CD8-positive, alpha-beta memory T cell (primary cell): Measurements from ENCODE around the gene SDCCAG8. TPM values are rescaled to one million over a fixed set of nuclear protein-coding genes. Genes with fewer than 3 reads are reported as not detected.
A peak's percentile ranks its signal among the peaks of the same experiment; 100 is the strongest.

Experiments used
- CTCF ChIA-PET: fragments of 350-600 bp; sonication (Branson Sonifier 250); formaldehyde crosslinking; loops from one replicate; lab custom pipeline; 2021; ENCODE audit warnings: antibody characterized with exemption; lab: Charles Lee
- POLR2A ChIA-PET: fragments of 350-600 bp; sonication (Branson Sonifier 250); formaldehyde crosslinking; loops from one replicate; lab custom pipeline; 2021; ENCODE audit warnings: antibody characterized with exemption; lab: Charles Lee
- DNase-seq, 5 donors: peaks; one replicate each; pipeline versions ENCODE4 v3.0.0 to v3.0.0-alpha.2; 2020 to 2022; ENCODE audit warnings: mixed read lengths in 1 of 5
- H3K27ac ChIP-seq: one replicate; pipeline ENCODE4 v1.7.0; 2013; ENCODE audit warnings: low read depth, mild to moderate bottlenecking, low read length, moderate library complexity
- H3K27me3 ChIP-seq: 2 replicates; pipeline ENCODE4 v1.7.0; 2013; ENCODE audit warnings: low read length, mild to moderate bottlenecking; ENCODE audit not compliant: insufficient read depth, poor library complexity, severe bottlenecking
- H3K36me3 ChIP-seq: 2 replicates; pipeline ENCODE4 v1.7.0; 2013; ENCODE audit warnings: mild to moderate bottlenecking, low read length, moderate library complexity; ENCODE audit not compliant: insufficient read depth
- H3K4me1 ChIP-seq: 2 replicates; pipeline ENCODE4 v1.7.0; 2013; ENCODE audit warnings: mild to moderate bottlenecking, low read length, moderate library complexity; ENCODE audit not compliant: insufficient read depth
- H3K4me3 ChIP-seq: 2 replicates; pipeline ENCODE4 v1.7.0; 2013; ENCODE audit warnings: mild to moderate bottlenecking, low read length
- H3K9me3 ChIP-seq: 2 replicates; pipeline ENCODE4 v1.7.0; 2013; ENCODE audit warnings: mild to moderate bottlenecking, low read length
- H3K27ac Mint-ChIP-seq, 8 donors: one replicate each; pipeline ENCODE4 v1.8.0; 2020 to 2021; ENCODE audit warnings: mixed read lengths in 8 of 8, mild to moderate bottlenecking in 6 of 8, inconsistent platforms in 3 of 8, moderate library complexity in 3 of 8
- H3K27me3 Mint-ChIP-seq, 2 donors: one replicate each; pipeline ENCODE4 v1.8.0; 2020 to 2021; ENCODE audit warnings: mixed read lengths in 2 of 2, mild to moderate bottlenecking in 1 of 2, moderate library complexity in 1 of 2
- H3K36me3 Mint-ChIP-seq, 3 donors: one replicate each; pipeline ENCODE4 v1.8.0; 2020 to 2021; ENCODE audit warnings: mixed read lengths in 3 of 3, inconsistent platforms in 1 of 3, mild to moderate bottlenecking in 1 of 3
- H3K4me1 Mint-ChIP-seq, 3 donors: one replicate each; pipeline ENCODE4 v1.8.0; 2020 to 2021; ENCODE audit warnings: mixed read lengths in 3 of 3, inconsistent platforms in 1 of 3, mild to moderate bottlenecking in 1 of 3
- H3K4me3 Mint-ChIP-seq, 7 donors: one replicate each; pipeline ENCODE4 v1.8.0; 2020 to 2021; ENCODE audit warnings: mixed read lengths in 7 of 7, mild to moderate bottlenecking in 6 of 7, moderate library complexity in 4 of 7, inconsistent platforms in 2 of 7
- H3K9me3 Mint-ChIP-seq, 5 donors: one replicate each; pipeline ENCODE4 v1.8.0; 2020 to 2022; ENCODE audit warnings: mixed read lengths in 5 of 5, mild to moderate bottlenecking in 3 of 5, moderate library complexity in 2 of 5, inconsistent platforms in 1 of 5
- polyA plus RNA-seq: library from polyadenylated mRNA; unstranded; fragments of 300-500 nt; fragmentation: Illumina TruSeq; gene quantifications from one replicate; pipeline ENCODE4 v1.2.3, GENCODE V29; 2021
- total RNA-seq, 2 experiments: library from RNA; stranded (reverse); gene quantifications; one replicate each; pipeline ENCODE4 v1.2.3, GENCODE V29; 2021

Gene SDCCAG8
- total and polyA plus RNA-seq, 3 experiments from 2014 or later, result 17.8 to 22.3 (median 18.3) TPM

GRCh38 chr1:243364330-243364729 is 108.5 kb downstream of the SDCCAG8 start:
- Histone ChIP-seq H3K27me3 (no peaks in the 10 kb centered on the region), H3K4me1 (no peaks in the 10 kb centered on the region), H3K9me3 (no peaks in the 10 kb centered on the region), H3K4me3 (no peak overlapping the region), H3K27ac (no peak overlapping the region), H3K36me3 (no peaks in the 10 kb centered on the region)
- no peaks in the 10 kb centered on the region for H3K4me1 Mint-ChIP-seq
- POLR2A ChIA-PET, result no interaction called here
- H3K9me3 Mint-ChIP-seq, result no peaks in the 10 kb centered on the region
- no peak overlapping the region for H3K4me3 Mint-ChIP-seq
- DNase-seq, result no peak
- CTCF ChIA-PET, result no interaction called here
- peak overlapping the region in 1 of 8 donors; percentile 85 for H3K27ac Mint-ChIP-seq
- H3K27me3 Mint-ChIP-seq, result no peaks in the 10 kb centered on the region
- H3K36me3 Mint-ChIP-seq, result peaks cover 12 to 19% (median 13%) of the 10 kb centered on the region in 3 donors

- POLR2A ChIA-PET, result no interaction called here
- Mint-ChIP-seq H3K27me3 (no peaks in the 10 kb centered on the region), H3K36me3 (peaks cover 14 to 19% (median 14%) of the 10 kb centered on the region in 3 donors)
These were observed 109.0 kb downstream of the SDCCAG8 start for GRCh38 chr1:243364866-243365265.

GRCh38 chr1:243367314-243367713 is 111.5 kb downstream of the SDCCAG8 start:
- Histone ChIP-seq H3K9me3 (no peaks in the 10 kb centered on the region), H3K27me3 (no peaks in the 10 kb centered on the region), H3K36me3 (no peaks in the 10 kb centered on the region), H3K4me1 (no peaks in the 10 kb centered on the region), H3K4me3 (no peak overlapping the region), H3K27ac (no peak overlapping the region)
- no peaks in the 10 kb centered on the region for H3K27me3 Mint-ChIP-seq
- H3K4me1 Mint-ChIP-seq, result no peaks in the 10 kb centered on the region
- CTCF ChIA-PET, result no interaction called here
- no peak for DNase-seq
- peaks cover 10 to 23% (median 22%) of the 10 kb centered on the region in 3 donors for H3K36me3 Mint-ChIP-seq
- H3K9me3 Mint-ChIP-seq, result no peaks in the 10 kb centered on the region
- H3K27ac Mint-ChIP-seq, result no peak overlapping the region
- H3K4me3 Mint-ChIP-seq, result no peak overlapping the region
- POLR2A ChIA-PET, result no interaction called here

More at GRCh38 chr1:243364866-243365265, 109.0 kb downstream of the SDCCAG8 start:
- H3K36me3 ChIP-seq, result no peaks in the 10 kb centered on the region
- H3K4me1 Mint-ChIP-seq, result no peaks in the 10 kb centered on the region
- no peak overlapping the region for H3K4me3 ChIP-seq
- CTCF ChIA-PET, result no interaction called here
- no peaks in the 10 kb centered on the region for H3K4me1 ChIP-seq
- no peak for DNase-seq
- H3K9me3 ChIP-seq, result no peaks in the 10 kb centered on the region
- no peaks in the 10 kb centered on the region for H3K9me3 Mint-ChIP-seq
- H3K27ac ChIP-seq, result no peak overlapping the region
- H3K27ac Mint-ChIP-seq, result peak overlapping the region in 1 of 8 donors; percentile 86
- no peak overlapping the region for H3K4me3 Mint-ChIP-seq
- no peaks in the 10 kb centered on the region for H3K27me3 ChIP-seq

GRCh38 chr1:243374412-243374811 is 118.6 kb downstream of the SDCCAG8 start:
- CTCF ChIA-PET, result no interaction called here

GRCh38 chr1:243375596-243375995 is 119.8 kb downstream of the SDCCAG8 start:
- Mint-ChIP-seq H3K9me3 (peaks cover 4 to 18% (median 15%) of the 10 kb centered on the region in 5 donors), H3K27ac (no peak overlapping the region), H3K4me3 (no peak overlapping the region), H3K4me1 (no peaks in the 10 kb centered on the region), H3K27me3 (no peaks in the 10 kb centered on the region), H3K36me3 (peaks cover 17 to 43% (median 24%) of the 10 kb centered on the region in 3 donors)
- no peaks in the 10 kb centered on the region for H3K9me3 ChIP-seq
- ChIA-PET POLR2A (no interaction called here), CTCF (no interaction called here)
- H3K4me3 ChIP-seq, result no peak overlapping the region
- no peak overlapping the region for H3K27ac ChIP-seq
- H3K27me3 ChIP-seq, result no peaks in the 10 kb centered on the region
- H3K4me1 ChIP-seq, result no peaks in the 10 kb centered on the region
- no peak for DNase-seq
- H3K36me3 ChIP-seq, result no peaks in the 10 kb centered on the region

More at GRCh38 chr1:243374412-243374811, 118.6 kb downstream of the SDCCAG8 start:
- Mint-ChIP-seq H3K36me3 (peaks cover 19 to 49% (median 21%) of the 10 kb centered on the region in 3 donors), H3K4me1 (no peaks in the 10 kb centered on the region), H3K4me3 (no peak overlapping the region), H3K27me3 (no peaks in the 10 kb centered on the region), H3K27ac (no peak overlapping the region), H3K9me3 (peaks cover 4 to 18% (median 15%) of the 10 kb centered on the region in 5 donors)
- Histone ChIP-seq H3K36me3 (no peaks in the 10 kb centered on the region), H3K27ac (no peak overlapping the region), H3K4me3 (no peak overlapping the region), H3K9me3 (no peaks in the 10 kb centered on the region), H3K4me1 (no peaks in the 10 kb centered on the region), H3K27me3 (no peaks in the 10 kb centered on the region)
- no peak for DNase-seq
- POLR2A ChIA-PET, result no interaction called here

- Mint-ChIP-seq H3K36me3 (peaks cover 22 to 37% (median 33%) of the 10 kb centered on the region in 3 donors), H3K4me3 (no peak overlapping the region), H3K27ac (peak overlapping the region in 1 of 8 donors; percentile 26), H3K9me3 (peaks cover 0 to 11% (median 8%) of the 10 kb centered on the region in 5 donors), H3K27me3 (no peaks in the 10 kb centered on the region), H3K4me1 (no peaks in the 10 kb centered on the region)
- DNase-seq, result no peak
- no peak overlapping the region for H3K4me3 ChIP-seq
- ChIA-PET POLR2A (no interaction called here), CTCF (no interaction called here)
- no peaks in the 10 kb centered on the region for H3K4me1 ChIP-seq
- H3K36me3 ChIP-seq, result no peaks in the 10 kb centered on the region
- no peaks in the 10 kb centered on the region for H3K27me3 ChIP-seq
- H3K9me3 ChIP-seq, result no peaks in the 10 kb centered on the region
- no peak overlapping the region for H3K27ac ChIP-seq
These were observed 122.8 kb downstream of the SDCCAG8 start for GRCh38 chr1:243378669-243379068.

GRCh38 chr1:243379208-243379607 is 123.4 kb downstream of the SDCCAG8 start:
- Histone ChIP-seq H3K4me1 (no peaks in the 10 kb centered on the region), H3K36me3 (no peaks in the 10 kb centered on the region), H3K9me3 (no peaks in the 10 kb centered on the region), H3K27me3 (no peaks in the 10 kb centered on the region), H3K4me3 (no peak overlapping the region), H3K27ac (no peak overlapping the region)
- ChIA-PET POLR2A (no interaction called here), CTCF (no interaction called here)
- H3K27me3 Mint-ChIP-seq, result no peaks in the 10 kb centered on the region
- no peak overlapping the region for H3K27ac Mint-ChIP-seq
- H3K36me3 Mint-ChIP-seq, result peaks cover 26 to 37% (median 28%) of the 10 kb centered on the region in 3 donors
- no peaks in the 10 kb centered on the region for H3K4me1 Mint-ChIP-seq
- no peak overlapping the region for H3K4me3 Mint-ChIP-seq
- DNase-seq, result no peak
- H3K9me3 Mint-ChIP-seq, result peaks cover 0 to 5% (median 5%) of the 10 kb centered on the region in 5 donors

GRCh38 chr1:243379706-243380105 is 123.9 kb downstream of the SDCCAG8 start:
- ChIA-PET POLR2A (no interaction called here), CTCF (no interaction called here)
- Histone ChIP-seq H3K27me3 (no peaks in the 10 kb centered on the region), H3K4me3 (no peak overlapping the region), H3K36me3 (no peaks in the 10 kb centered on the region), H3K9me3 (no peaks in the 10 kb centered on the region), H3K27ac (no peak overlapping the region), H3K4me1 (no peaks in the 10 kb centered on the region)
- Mint-ChIP-seq H3K36me3 (peaks cover 23 to 38% (median 26%) of the 10 kb centered on the region in 3 donors), H3K27ac (no peak overlapping the region), H3K9me3 (peaks cover 0 to under 1% (median 0%) of the 10 kb centered on the region in 5 donors), H3K4me1 (no peaks in the 10 kb centered on the region), H3K27me3 (no peaks in the 10 kb centered on the region), H3K4me3 (no peak overlapping the region)
- no peak for DNase-seq
